WTC11 (cell line): ENCODE results near the gene PROZ.

Source experiments
- ATF2 ChIP-seq: sonication (generic); formaldehyde crosslinking; IDR thresholded peaks from 2 replicates; pipeline ENCODE4 v1.8.1; 2022; ENCODE audit warnings: low read depth, missing genetic modification reagents, borderline replicate concordance
- ATF3 ChIP-seq: sonication (generic); formaldehyde crosslinking; conservative IDR thresholded peaks from 2 replicates; pipeline ENCODE4 v1.8.1; 2022; ENCODE audit warnings: mild to moderate bottlenecking, missing genetic modification reagents
- CBFB ChIP-seq: sonication (generic); formaldehyde crosslinking; IDR thresholded peaks from 2 replicates; pipeline ENCODE4 v1.8.1; 2022; ENCODE audit warnings: mild to moderate bottlenecking, low read depth, missing genetic modification reagents
- CTCF ChIP-seq: fragments of 200-600 bp; IDR thresholded peaks from 2 replicates; pipeline ENCODE4 v1.8.0; 2022; ENCODE audit warnings: antibody characterized with exemption
- E2F4 ChIP-seq: sonication (generic); formaldehyde crosslinking; IDR thresholded peaks from 2 replicates; pipeline ENCODE4 v1.8.1; 2022; ENCODE audit warnings: low read depth, mild to moderate bottlenecking, moderate library complexity, missing genetic modification reagents, borderline replicate concordance
- MAX ChIP-seq: sonication (generic); formaldehyde crosslinking; IDR thresholded peaks from 2 replicates; pipeline ENCODE4 v1.8.0; 2022; ENCODE audit warnings: mild to moderate bottlenecking, missing genetic modification reagents
- NR2C2 ChIP-seq: sonication (generic); formaldehyde crosslinking; IDR thresholded peaks from 2 replicates; pipeline ENCODE4 v1.8.0; 2022; ENCODE audit warnings: mild to moderate bottlenecking, missing genetic modification reagents
- PRDM15 ChIP-seq: sonication (generic); formaldehyde crosslinking; IDR thresholded peaks from 2 replicates; pipeline ENCODE4 v1.8.0; 2022; ENCODE audit warnings: missing genetic modification reagents
- SMAD4 ChIP-seq: sonication (generic); formaldehyde crosslinking; IDR thresholded peaks from 2 replicates; pipeline ENCODE4 v1.8.0; 2022; ENCODE audit warnings: mild to moderate bottlenecking, missing genetic modification reagents
- SP1 ChIP-seq: sonication (generic); formaldehyde crosslinking; conservative IDR thresholded peaks from 2 replicates; pipeline ENCODE4 v1.8.1; 2022; ENCODE audit warnings: missing genetic modification reagents
- ZNF281 ChIP-seq: sonication (generic); formaldehyde crosslinking; IDR thresholded peaks from 2 replicates; pipeline ENCODE4 v1.8.0; 2023; ENCODE audit warnings: mild to moderate bottlenecking, missing genetic modification reagents

- no peak for TF ChIP-seq E2F4 (CRISPR knock-in tag)
- TF ChIP-seq ZNF281 (CRISPR knock-in tag), result no peak
- TF ChIP-seq CBFB (CRISPR knock-in tag), result no peak
- TF ChIP-seq ATF2 (CRISPR knock-in tag), result no peak
- no peak for TF ChIP-seq CTCF
- no peak for TF ChIP-seq NR2C2 (CRISPR knock-in tag)
- no peak for TF ChIP-seq PRDM15
- TF ChIP-seq ATF3 (CRISPR knock-in tag), result no peak
- TF ChIP-seq SP1 (CRISPR knock-in tag), result no peak
- no peak for TF ChIP-seq SMAD4 (CRISPR knock-in tag)
- no peak for TF ChIP-seq MAX (CRISPR knock-in tag)
Measured at GRCh38 chr13:113138792-113139551, 19.5 kb upstream of the PROZ start.
